ENCODE results near the gene TMBIM4.
A peak's percentile ranks its signal among the peaks of the same experiment; 100 is the strongest.

Gene TMBIM4

DNA sequence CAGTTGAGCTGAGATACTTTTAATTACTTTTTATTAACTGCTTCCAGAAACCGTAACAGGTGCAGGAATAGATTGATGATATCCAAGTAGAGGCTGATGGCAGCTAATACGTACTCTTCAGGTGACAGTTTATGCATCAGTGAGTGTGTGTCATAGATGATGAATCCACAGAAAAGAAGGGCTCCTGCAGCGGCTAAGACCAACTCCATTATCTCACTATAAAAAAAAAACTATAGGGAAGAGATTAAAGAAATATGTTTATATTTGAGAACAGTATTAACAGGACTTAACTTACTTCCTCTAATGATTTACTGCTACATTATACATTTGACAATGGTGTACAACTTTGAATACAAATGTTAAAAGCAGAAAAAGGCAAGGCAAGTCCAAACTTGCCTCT lies 31.9 kb downstream of the TMBIM4 start:
- DNase-seq = no peak

DNA sequence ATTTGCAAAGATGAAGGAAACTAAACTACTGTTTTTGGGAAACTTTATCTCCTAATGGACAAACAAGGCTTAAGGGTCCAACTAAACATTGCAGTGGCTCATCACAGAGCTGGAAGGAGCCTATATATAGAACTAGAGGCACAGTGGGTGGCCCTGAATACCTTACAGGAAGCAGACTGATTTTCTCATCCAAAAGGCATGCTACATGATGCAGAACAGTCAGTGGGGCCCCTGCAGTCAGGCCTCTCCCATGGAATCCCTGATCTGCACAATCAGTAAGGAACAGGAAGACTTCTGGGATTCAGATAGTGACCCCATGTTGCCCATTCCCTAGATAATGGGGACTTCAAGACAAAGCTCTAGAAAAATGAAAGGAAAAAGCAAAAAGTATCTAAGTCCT lies 37.4 kb downstream of the TMBIM4 start:
- DNase-seq = no peak

DNA sequence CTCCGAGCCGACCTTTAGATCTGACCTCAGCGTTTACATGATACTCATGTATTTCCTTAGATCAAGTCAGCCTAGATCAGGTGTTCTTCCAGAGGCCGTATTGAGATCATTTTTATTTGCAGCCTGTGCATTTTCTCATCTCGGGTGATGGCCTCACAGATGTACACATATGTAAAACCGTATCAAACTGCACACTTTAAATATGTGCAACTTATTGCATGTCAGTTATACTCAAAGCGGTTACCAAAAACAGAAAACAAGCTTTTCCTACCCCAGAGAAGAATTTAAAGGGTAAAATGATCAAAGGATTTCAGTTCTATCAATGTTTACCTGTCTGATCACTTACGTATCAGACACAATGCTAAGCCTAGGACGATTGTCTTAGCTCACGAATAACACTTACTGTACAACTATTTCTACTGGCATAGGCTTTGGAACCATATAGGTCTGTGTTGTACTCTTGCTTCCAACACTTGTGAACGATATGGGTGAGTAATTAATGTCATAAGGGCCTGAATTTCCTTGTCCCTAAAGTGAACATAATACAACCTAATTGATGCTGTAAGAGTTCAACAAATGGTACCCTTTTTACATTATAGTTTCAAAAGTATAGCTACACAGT lies 38.6 kb downstream of the TMBIM4 start:
- DNase-seq = no peak

DNA sequence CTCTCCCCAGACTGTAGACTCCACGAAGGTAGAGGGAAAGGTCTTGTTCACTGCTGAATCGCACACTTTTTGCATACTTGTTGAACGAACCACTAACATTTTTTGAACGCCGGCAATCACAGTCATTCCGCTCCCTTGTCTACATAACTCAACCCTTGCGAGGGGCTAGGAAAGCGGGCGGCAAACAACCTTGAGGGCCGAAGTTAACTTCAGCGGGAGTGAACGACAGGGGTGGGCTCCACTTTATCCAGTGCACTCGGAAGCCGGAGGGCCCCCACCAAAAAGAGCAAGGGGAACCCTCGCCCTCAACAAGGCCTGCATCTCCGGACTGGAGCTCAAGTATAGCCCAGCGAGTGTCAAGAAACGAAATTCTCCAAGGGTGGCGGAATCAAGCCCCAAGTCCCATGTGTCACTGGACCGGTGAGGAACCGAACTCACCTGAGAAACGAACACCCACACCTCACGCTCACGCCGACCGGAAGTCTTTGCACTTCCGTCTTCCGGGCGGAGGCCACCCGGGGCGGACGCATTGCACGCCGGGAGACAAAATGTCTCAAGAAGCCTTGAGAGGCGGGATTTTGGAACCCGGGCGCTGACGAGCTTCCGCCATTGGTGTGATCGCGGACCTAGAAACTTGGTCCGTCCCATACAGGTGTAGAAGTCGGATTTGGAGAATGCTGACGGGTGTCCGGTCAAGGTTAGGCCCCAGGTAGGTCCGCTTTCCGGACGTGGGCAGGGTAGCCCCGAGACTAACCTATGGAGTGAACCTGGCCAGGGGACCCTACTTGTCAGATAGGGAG lies 39.3 kb downstream of the TMBIM4 start, which contains the start of gene LLPH:
Gene LLPH, minus strand, starts transcription at position 484 of the 800 bp plus-strand sequence. CDS start 1,644 bp downstream, outside the sequence.
- DNase-seq = peak; percentile 56

DNA sequence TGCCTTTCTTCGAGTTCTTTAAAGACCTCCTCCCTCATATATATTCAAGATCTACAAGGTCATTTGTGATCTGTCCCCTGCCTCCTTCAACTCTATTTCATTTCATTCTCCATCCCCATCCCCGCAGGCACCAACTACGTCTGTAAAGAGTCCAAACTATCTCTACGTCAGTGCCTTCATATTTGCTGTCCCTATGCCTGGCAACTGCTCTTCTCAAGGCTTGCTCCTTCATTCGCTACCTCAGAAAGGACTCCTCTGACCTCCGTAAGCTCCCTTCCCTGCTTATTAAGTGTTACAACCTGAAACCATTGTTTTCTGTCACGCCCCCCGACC lies 39.9 kb downstream of the TMBIM4 start:
- DNase-seq = no peak

DNA sequence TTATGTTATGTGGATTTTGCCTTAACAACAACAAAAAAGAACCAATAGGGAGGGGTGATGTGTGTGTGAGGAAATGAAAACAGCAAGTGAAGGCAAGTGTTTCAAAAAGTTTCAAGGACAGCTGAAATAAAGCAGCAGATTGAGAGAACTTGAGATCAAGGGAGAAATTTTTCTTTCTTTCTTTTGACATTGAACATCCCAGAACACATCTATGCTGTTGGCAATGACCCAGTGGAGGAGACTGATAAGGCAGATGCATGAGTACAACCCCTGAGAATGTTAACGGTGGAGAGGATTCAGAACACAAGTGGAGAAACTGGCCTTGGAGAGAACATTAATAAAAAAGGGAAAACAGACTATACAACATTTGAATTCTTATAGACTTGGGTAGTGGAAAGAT lies 42.1 kb downstream of the TMBIM4 start:
- DNase-seq = no peak

DNA sequence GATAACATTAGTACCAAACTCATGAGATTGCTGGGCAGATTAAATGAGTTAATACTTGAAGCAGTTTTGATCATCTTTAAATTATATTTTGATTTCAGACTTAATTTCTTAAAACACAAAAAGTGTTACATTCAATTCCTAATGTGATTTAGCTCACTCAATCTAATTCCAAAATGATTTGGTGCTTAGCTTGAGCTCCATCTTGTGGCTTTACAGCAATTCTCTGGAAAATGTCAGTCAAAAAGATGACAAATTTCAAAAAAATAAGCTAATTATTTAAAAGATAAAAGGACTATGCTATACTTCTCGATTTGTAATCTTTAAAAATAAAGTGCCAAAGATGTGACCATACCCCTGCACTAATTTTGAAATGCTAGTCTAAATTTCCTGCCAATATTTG lies 49.3 kb downstream of the TMBIM4 start:
- DNase-seq = no peak

DNA sequence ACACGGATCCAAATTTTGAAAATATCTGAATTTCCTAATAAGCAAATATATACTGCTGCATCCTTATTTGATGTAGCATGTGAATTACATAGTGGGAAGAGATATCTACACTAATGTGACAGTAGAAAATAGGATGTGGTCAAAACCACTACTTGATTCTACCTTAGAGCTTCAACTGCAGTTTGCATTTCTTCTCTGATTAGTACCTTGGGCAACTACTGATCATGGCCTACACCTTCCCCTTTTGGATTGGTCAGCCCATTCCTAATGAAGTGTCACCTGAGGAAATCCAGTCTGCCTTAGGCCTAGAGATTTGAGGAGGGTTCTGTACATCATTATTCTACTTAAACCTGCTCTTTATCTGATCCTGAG lies 49.9 kb downstream of the TMBIM4 start:
- no peak for DNase-seq

DNA sequence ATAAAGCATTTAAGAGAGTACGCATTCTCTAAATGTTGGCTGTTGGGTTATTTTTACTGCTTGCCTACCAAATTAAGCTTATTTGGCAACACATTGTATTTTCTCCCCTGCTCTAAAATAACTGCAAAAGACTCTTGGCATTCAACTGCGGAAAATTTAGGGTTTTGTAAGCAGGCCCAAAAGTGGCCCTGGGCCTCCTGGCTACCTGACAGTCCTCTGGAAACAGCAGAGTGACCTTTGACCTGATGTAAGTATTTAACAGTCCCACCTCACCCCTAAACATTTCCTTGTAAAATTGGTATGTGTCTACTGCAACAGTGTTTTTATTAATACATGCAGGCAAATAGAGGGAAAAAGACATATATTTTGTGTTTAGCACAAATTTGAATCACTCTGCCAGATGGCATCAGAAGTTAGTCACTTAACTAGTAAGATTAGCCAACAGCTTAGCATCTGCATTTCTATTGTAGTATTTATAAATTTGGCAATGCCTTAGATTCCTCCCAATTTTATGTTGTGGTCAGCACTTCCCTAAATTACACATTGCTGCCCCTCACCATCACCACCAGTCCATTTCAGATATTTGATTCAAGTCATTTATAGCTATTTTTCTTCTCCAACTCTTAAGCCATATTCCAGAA lies 50.4 kb downstream of the TMBIM4 start:
- DNase-seq = no peak

DNA sequence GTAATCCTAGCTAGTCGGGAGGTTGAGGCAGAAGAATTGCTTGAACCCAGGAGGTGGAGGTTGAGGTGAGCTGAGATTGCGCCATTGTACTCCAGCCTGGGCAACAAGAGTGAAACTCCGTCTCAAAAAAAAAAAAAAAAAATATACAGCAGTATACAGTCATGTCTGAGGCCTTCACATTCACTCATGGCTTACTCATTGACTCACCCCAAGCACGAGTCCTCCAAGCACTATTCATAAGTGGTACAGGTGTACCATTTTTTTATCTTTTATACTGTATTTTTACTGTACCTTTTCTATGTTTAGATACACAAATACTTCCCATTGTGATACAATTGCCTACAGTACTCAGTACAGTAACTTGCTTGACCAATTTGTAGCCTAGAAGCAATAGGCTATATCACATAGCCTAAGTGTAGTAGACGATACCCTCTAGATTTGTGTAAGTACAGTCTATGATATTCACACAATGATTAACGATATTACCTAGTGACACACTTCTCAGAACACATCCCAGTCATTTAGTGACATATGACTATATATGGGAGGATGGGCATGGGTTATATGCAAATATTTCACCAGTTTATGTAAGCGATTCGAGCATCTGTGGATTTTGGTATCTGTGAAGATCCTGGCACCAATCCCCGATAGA lies 51.4 kb downstream of the TMBIM4 start:
- no peak for DNase-seq

DNA sequence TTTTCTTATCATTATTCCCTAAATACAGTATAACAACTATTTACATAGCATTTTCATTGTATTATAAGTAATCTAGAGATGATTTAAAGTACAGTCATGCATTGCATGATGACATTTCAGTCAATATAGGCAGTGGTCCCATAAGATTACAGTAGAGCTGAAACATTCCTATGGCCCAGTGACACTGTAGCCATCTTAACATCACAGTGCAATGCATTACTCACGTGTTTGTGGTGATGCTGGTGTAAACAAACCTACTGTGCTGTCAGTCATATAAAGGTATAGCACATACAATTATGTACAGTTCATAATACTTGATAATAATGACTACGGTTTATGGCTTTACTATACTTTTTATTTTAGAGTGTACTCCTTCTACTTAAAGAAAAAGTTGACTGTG lies 52.6 kb downstream of the TMBIM4 start:
- DNase-seq = no peak

DNA sequence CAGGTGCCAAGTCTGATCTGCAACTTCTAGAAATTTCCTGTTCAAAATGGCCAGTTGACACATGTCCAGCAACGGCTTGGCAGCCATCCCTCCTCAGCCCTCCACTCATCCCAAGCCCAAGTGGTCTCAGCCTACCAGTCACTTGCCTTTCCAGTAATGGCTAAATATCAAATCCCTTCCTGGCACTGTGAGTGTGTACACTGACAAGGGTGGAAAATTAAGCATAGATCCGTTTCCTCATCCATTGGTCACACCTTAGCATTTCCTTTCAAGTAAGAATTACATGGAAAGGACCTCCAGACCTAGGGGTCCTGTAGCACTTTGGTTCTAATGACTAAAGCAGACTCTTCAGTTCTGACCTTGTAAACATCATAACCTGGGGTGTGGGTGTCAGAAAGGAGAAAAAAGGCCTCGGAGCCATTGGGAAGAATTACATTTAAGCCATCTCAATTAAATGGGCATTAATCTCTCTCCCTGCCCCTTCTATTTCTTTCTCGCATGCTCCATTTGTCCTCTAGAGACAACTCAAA lies 54.7 kb downstream of the TMBIM4 start:
- no peak for DNase-seq

DNA sequence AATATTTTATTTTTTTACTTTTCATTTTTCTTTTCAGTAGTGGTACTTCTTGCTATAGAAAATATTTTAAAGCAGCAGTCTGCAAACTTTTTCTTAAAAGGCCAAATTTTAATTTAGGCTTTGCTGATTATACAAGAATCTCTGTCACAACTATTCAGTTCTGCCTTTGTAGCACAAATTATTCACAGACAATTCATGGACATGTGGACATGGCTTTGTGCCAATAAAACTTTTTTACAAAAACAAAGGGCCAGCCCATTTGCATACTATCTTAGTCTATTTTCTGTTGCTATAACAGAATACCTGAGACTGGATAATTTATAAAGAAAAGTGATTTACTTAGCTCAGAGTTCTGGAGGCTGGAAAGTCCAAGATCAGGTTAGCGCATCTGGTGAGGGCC lies 56.3 kb downstream of the TMBIM4 start:
- no peak for DNase-seq

DNA sequence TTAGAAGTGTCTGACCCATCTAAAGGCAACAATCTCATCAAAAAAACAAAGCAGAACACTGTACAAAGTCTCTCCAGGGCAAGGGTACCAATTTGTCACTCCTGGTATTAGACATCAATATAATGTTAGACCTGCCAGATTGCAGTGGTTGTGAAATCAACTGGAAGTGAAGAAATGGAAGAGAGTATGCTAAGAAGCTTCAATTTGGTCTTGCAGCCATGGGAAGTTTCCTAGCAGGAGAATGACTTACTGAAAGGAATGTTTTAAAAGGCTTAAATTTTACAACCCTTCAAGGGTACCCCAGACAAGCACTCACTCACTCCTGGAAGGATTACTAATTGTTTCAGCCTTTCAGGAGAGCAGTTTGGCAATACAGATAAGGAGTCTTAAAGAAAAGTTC lies 58.2 kb downstream of the TMBIM4 start:
- DNase-seq = no peak

DNA sequence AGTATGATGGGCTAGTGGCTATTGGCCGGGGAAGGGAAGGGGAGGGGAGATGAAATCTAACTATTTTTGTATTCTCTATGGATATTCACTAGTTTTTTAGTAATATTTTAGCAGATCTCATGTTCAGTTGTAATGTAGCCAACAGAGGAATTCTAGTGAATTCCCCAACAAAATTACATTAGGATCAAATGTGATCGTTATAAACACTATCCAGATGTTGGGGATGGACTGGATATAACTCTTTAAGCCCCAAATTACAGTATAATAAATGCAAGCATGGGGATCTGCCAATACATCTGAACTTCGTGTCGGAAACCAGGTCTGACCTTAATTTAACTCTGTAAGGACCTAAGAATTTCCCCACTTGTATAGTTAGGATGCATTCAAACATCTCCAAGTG lies 60.7 kb downstream of the TMBIM4 start:
- no peak for DNase-seq

DNA sequence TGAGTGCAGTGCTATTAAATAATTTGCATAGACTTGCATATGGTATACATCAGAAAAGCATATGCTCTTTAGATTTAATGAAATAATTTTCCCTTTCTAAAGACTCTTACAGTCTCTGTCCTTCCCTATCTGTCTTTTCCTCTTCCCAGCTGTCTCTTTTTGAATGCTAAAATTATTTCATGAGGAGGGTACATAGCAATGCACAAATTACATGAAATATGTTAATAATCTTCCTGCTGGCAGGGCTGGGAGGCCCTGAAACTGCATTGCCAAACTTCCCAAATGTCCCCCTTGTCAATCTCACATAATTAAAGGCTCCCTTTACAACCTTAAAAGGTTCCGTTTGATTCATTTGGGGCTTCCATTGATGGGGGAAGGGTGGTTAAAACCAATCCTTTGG lies 61.4 kb downstream of the TMBIM4 start:
- no peak for DNase-seq

DNA sequence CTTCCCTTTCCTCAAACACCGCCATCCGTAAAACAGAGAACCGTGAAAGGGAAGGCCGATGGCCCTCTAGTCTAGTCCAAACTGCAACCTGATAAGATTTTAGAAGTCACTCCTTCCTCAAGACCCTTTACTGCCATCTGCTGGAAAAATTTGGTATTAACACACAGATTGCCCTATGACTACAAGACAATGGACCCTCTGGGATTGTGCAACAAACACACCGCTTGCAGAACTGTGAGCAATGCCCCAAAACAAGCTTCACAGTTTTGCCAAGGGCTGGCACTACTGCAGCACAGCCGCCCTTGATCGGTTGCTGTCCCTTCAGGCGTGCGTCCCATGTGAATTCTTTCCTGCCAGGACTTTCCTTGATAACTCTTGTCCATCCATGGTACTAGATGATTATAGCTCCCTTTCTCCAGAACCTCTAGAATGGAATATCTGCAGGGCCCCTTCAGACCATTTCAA lies 62.3 kb downstream of the TMBIM4 start:
- DNase-seq = no peak

DNA sequence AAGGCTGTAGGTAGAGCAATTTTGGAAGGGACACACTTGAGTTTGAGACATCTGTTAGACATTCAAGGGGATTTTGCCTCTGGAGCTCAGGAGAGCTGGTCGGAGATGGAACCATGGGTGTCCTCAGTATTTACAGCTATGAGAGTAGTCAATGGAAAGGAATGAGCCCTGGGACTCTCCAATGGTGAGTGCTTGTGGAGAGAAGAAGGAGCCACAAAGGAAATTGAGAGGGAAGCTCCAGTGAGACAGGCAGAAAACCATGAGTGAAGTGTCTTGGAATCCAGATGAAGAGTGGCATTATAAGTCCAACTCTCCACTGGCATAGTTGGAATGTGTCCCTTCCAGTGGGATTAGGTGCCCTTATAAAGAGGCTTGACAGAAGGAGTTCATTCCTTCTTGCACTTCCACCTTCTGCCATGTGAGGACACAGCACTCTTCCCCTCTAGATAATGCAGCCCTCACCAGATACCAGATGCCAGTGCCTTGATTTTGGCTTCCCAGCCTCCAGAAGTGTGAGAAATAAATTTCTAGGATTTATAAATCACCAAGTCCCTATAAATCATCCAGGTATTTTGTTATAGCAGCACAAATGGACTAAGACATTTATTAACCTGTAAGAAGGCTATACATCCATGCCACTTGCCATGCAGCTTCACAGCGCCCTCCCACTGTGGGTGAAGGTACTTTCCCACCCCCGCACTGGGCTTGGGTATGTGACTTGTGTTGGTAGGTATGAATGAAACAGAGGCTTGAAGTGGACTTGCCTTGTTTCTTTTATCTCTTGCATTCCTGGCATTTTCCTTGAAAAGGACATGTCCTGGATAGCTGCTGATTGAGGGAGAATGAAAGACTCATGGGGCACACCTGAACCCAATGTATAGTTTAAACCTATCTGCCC lies 66.5 kb downstream of the TMBIM4 start:
- DNase-seq = no peak

DNA sequence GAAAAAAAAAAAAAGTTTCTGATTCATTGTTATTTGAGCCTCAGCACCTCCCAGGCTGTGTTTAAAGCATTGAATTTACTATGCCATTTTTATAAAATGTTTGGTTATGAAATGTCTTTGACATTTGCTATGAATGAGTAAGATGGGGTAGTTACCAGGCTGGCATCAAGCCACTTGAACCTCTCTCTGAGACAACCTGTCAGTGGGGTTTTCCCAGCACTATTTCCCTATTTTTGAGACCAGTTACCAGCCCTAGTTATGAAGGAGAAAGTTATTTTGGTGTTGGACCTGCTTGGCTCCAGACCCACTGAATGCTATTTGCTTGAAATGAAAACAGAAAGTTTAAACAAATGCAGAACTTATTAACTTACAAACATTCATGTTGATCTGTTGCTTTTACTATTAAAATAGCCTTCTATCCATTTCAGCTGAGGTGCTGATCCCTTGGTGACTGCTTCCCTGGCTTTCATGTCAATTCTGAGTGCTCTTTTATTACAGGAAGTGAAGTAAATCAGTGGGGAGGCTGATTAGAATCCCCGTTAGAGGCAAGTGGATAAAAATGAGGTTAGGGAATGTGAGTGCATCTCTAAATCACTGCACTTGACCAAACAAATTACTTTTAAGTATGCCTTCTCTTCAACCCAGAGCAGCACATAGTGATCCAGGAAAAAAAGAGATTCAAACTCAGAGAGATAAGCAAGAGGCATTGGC lies 77.1 kb downstream of the TMBIM4 start:
- no peak for DNase-seq

DNA sequence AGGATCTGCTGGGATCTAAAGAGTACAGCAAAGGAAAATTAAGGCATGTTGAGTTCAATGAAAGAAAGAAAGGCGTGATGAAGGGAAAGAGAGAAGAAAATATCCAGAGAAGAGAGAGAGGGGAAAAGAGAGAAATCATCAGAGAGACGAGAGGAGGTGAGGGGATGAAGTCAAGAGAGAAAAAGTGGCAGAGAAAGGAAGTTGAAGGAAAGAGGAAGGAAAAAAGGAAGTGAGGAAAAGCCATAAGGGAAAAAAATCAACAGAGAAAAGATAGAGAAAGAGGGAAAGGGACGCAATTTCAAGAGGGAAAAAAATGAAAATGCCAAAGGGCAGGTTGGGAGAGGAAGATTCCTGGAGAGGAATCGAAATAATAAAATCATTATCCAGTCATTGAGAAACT lies 79.6 kb downstream of the TMBIM4 start:
- DNase-seq = no peak

DNA sequence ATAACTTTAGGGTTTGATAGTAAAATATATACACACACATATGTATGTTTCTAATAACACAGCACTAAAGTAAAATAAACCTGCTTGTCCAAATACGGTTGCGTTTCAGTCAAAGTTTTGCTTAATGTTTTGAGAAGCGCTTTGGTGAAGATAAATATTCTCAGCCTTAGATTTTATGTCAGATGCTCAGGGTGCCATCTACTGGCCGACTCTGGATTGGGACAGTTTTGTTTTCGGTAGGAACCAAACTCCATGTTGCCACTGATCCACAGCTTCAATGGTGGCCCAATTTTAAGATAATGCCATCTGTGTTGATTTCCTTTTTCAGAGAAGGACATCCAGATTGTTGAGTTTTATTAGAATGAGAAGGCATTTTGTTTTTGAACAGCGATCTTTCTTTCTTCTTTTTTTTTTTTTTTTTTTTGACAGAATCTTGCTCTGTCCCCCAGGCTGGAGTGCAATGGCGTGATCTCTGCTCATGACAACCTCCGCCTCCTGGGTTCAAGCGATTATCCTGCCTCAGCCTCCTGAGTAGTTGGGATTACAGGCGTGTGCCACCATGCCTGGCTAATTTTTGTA lies 82.3 kb downstream of the TMBIM4 start:
- DNase-seq = no peak
